Osteocyte (in vitro differentiated cells): Measurements from ENCODE around the gene ABLIM2. TPM values are rescaled to one million over a fixed set of nuclear protein-coding genes. Genes with fewer than 3 reads are reported as not detected.

Experiments used
- DNase-seq: peaks from one replicate; pipeline ENCODE4 v3.0.0; 2021; ENCODE audit warnings: mixed read lengths; ENCODE audit not compliant: unreplicated experiment; ENCODE audit errors: extremely low spot score
- H3K27ac Mint-ChIP-seq: one replicate; pipeline ENCODE4 v1.8.0; 2021; ENCODE audit warnings: mild to moderate bottlenecking, mixed read lengths; ENCODE audit not compliant: unreplicated experiment
- H3K27me3 Mint-ChIP-seq: one replicate; pipeline ENCODE4 v1.8.0; 2021; ENCODE audit warnings: mixed read lengths; ENCODE audit not compliant: unreplicated experiment
- H3K36me3 Mint-ChIP-seq: one replicate; pipeline ENCODE4 v1.8.0; 2021; ENCODE audit warnings: mixed read lengths; ENCODE audit not compliant: unreplicated experiment
- H3K4me1 Mint-ChIP-seq: one replicate; pipeline ENCODE4 v1.8.0; 2021; ENCODE audit warnings: mixed read lengths; ENCODE audit not compliant: unreplicated experiment
- H3K4me3 Mint-ChIP-seq: one replicate; pipeline ENCODE4 v1.8.0; 2021; ENCODE audit warnings: mild to moderate bottlenecking, moderate library complexity, mixed read lengths; ENCODE audit not compliant: unreplicated experiment
- H3K9me3 Mint-ChIP-seq: one replicate; pipeline ENCODE4 v1.8.0; 2021; ENCODE audit warnings: mixed read lengths; ENCODE audit not compliant: unreplicated experiment
- total RNA-seq: library from RNA; stranded (reverse); gene quantifications from 2 replicates; pipeline ENCODE4 v1.2.1, GENCODE V29; 2021
- TF ChIP-seq, protein P1 (sequence below): fragments of 200-600 bp; sonication (generic); IDR thresholded peaks from 2 replicates; pipeline ENCODE4 v1.5.0; 2021; ENCODE audit warnings: antibody characterized with exemption, mild to moderate bottlenecking, moderate library complexity

ABLIM2 gene
- total RNA-seq, 1 donor from 2014 or later = 0.24 TPM

DNA sequence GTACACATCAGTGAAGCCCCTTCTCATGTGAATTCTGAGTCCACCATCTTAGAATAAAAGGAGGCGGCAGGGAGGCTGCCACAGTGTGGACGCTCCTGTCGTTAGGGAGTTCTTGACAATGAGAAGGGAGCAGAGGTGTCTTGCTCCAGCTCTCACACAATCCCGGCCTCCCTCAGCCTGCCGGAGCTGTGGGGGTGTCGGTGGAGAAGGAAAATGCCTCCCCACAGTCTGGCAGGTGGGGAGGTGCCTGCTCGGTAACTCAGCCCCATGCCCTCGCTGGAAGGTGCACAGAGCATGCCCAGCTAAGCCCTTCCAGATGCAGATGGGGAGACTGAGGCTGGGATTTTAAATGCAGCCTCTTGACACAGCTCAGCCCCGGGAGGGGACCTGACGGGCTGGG lies 20.5 kb upstream of the ABLIM2 start:
- no peak overlapping the region for H3K27ac Mint-ChIP-seq
- TF ChIP-seq, protein P1, sequence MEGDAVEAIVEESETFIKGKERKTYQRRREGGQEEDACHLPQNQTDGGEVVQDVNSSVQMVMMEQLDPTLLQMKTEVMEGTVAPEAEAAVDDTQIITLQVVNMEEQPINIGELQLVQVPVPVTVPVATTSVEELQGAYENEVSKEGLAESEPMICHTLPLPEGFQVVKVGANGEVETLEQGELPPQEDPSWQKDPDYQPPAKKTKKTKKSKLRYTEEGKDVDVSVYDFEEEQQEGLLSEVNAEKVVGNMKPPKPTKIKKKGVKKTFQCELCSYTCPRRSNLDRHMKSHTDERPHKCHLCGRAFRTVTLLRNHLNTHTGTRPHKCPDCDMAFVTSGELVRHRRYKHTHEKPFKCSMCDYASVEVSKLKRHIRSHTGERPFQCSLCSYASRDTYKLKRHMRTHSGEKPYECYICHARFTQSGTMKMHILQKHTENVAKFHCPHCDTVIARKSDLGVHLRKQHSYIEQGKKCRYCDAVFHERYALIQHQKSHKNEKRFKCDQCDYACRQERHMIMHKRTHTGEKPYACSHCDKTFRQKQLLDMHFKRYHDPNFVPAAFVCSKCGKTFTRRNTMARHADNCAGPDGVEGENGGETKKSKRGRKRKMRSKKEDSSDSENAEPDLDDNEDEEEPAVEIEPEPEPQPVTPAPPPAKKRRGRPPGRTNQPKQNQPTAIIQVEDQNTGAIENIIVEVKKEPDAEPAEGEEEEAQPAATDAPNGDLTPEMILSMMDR = no peak
- peaks cover 2% of the 10 kb centered on the region for H3K27me3 Mint-ChIP-seq
- no peak for DNase-seq
- no peaks in the 10 kb centered on the region for H3K9me3 Mint-ChIP-seq
- peaks cover 24% of the 10 kb centered on the region for H3K4me1 Mint-ChIP-seq
- no peak overlapping the region for H3K4me3 Mint-ChIP-seq
- H3K36me3 Mint-ChIP-seq = no peaks in the 10 kb centered on the region

DNA sequence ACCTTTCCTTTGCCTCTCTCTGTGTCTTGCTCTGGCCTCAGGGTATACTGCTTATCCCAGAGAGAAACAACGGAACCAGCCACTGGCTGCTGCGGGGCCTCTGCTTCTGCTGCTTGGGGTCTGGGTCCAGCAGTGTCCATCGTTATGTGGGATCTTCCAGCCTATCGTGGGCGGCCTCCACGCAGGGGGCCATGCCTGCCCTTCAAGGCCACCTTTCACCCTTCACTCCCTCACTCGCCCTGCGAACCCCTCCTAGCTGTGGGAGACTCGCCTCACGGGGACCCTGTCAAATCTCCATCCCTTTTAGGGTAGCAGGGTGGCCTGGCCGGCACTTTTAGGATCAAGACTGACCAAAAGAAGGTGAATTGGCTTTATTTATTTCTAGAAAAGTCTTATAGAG lies 19.3 kb upstream of the ABLIM2 start:
- Mint-ChIP-seq H3K36me3 (no peaks in the 10 kb centered on the region), H3K4me1 (peaks cover 13% of the 10 kb centered on the region), H3K27ac (no peak overlapping the region), H3K27me3 (peaks cover 2% of the 10 kb centered on the region), H3K4me3 (no peak overlapping the region), H3K9me3 (no peaks in the 10 kb centered on the region)
- no peak for DNase-seq
- TF ChIP-seq, protein P1 = no peak

DNA sequence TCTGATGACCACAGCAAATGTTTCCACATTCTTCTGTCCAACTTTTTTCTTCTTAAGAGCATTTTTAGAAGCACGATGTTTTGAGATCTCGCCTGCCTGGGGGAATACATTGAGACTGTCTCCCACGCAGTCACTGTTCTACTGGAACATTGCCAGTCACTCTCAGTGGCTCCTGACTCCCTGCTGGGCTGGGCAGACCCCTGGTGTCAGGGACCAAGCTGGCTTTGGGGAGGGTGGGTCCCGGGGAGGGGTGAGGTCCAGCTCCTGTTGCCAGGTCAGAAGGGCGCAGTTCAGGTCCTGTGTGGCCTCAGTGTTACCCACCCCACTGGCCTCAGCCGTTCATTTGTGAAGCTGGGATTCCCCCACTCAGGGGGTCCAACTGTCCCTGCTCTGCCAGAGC lies 18.9 kb upstream of the ABLIM2 start:
- Mint-ChIP-seq H3K4me1 (peaks cover 13% of the 10 kb centered on the region), H3K9me3 (no peaks in the 10 kb centered on the region), H3K36me3 (no peaks in the 10 kb centered on the region), H3K27ac (no peak overlapping the region), H3K27me3 (peaks cover 2% of the 10 kb centered on the region), H3K4me3 (no peak overlapping the region)
- TF ChIP-seq, protein P1 = no peak
- no peak for DNase-seq

DNA sequence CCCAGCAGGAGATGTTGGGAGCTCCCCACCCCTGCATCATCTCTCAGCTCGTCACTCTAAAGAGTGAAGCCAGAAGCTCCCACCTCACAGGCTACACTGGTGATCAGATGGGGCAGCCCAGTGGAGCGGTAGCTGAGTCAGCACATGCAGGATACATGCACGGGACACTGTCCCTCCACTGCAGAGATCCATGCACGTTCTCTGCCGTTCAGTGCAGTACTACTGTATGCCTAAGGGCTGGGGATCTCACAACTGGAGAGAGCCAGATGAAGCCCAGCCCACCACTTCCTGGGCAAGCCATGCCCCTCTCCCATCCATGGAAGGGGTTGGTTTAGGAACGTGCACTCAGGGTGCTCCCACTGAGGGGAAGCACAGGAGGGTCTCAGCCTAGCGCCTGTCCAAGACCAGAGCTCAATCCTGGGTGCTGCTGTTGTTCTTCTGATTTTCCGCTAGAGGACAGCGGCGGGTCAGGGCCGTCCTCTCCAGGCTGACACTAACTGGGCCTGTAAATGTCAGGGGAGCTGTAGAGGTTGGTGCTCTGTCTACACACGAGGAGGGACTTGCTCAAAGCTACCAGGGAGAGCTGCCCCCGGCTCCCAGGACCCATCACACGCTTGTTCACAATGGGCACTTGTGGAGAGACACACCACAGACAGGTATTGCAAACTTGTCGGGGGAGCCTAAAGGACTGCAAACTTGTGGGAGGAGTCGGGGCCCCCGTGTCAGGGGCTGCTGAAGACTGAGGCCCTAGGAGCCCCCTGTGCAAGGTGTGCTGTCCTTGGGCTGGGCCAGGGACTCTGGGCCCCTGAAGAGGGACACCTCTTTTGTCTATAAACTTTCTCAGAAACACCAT lies 18.2 kb upstream of the ABLIM2 start:
- TF ChIP-seq, protein P1 = peak; percentile 80
- Mint-ChIP-seq H3K36me3 (no peaks in the 10 kb centered on the region), H3K9me3 (no peaks in the 10 kb centered on the region), H3K27ac (no peak overlapping the region), H3K27me3 (peaks cover 4% of the 10 kb centered on the region), H3K4me3 (no peak overlapping the region), H3K4me1 (peaks cover 13% of the 10 kb centered on the region)
- DNase-seq = no peak

DNA sequence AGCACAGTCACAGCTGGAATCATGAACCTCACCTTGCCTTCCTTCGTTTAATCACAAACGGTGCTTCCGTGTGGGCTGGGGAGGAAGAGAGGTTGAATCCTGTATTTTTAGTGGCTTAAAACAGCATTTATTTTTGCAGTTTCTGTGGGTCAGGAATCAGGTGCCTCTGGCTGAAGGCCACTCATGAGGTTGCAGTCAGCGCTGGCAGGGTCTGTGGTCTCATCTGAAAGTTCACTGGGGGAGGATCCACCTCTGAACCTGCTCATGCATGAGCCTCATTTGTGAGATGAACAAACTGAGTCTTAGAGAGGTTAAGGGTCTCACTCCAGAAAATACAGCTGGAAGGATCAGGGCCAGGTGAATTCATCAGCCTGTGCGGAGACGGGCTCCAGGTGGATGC lies 17.1 kb upstream of the ABLIM2 start:
- H3K36me3 Mint-ChIP-seq = no peaks in the 10 kb centered on the region
- DNase-seq = no peak
- TF ChIP-seq, protein P1 = no peak
- H3K4me3 Mint-ChIP-seq = no peak overlapping the region
- H3K4me1 Mint-ChIP-seq = peaks cover 13% of the 10 kb centered on the region
- no peaks in the 10 kb centered on the region for H3K9me3 Mint-ChIP-seq
- no peak overlapping the region for H3K27ac Mint-ChIP-seq
- peaks cover 9% of the 10 kb centered on the region for H3K27me3 Mint-ChIP-seq
